ENCODE measurements around the gene PDE4C.

DNA sequence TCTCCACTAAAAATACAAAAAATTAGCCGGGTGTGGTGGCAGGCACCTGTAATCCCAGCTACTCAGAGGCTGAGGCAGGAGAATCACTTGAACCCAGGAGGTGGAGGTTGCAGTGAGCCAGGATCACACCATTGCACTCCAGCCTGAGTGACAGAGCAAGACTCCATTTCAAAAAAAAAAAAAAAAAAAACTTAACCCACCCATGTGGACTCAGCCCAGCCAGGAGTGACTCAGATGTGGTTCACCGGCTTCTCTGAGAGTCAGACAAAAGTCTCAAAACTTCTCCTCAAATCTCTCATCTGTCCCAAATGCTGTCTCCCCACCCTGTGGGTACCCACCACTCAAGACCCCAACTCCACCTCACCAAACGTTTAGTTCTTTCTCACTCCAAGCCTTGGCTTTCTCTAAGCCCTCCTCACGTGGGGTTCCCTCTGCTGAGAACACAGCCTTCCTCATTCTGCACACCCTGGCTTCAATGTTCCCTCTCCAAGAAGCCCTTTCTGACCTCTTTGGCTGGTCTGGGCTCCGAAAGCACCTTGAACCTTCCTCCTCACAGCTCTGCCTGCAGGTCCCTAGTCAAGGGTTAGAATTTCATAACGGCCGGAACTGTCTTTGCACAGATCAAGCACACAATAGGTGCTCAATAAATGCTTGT lies 11.3 kb downstream of the PDE4C start:
- TF ChIP-seq POLR2A (IDR thresholded peaks at IDR 0.05; ENCODE audit: low read depth, low read length) (no peak), POLR2AphosphoS5 (IDR thresholded peaks at IDR 0.05; ENCODE audit: low read depth, low read length) (no peak), SPI1 (IDR thresholded peaks at IDR 0.05; ENCODE audit: low read depth, low read length) (no peak), TAF1 (IDR thresholded peaks at IDR 0.05; ENCODE audit: low read depth, low read length) (no peak), POU2F2 (IDR thresholded peaks at IDR 0.05; ENCODE audit: low read depth, low read length) (no peak), PAX5 (IDR thresholded peaks at IDR 0.05; ENCODE audit: insufficient read depth, low read length, severe bottlenecking) (no peak)
